ENCODE results near the gene CCDC69.

CCDC69 gene, protein sequence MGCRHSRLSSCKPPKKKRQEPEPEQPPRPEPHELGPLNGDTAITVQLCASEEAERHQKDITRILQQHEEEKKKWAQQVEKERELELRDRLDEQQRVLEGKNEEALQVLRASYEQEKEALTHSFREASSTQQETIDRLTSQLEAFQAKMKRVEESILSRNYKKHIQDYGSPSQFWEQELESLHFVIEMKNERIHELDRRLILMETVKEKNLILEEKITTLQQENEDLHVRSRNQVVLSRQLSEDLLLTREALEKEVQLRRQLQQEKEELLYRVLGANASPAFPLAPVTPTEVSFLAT

DNA sequence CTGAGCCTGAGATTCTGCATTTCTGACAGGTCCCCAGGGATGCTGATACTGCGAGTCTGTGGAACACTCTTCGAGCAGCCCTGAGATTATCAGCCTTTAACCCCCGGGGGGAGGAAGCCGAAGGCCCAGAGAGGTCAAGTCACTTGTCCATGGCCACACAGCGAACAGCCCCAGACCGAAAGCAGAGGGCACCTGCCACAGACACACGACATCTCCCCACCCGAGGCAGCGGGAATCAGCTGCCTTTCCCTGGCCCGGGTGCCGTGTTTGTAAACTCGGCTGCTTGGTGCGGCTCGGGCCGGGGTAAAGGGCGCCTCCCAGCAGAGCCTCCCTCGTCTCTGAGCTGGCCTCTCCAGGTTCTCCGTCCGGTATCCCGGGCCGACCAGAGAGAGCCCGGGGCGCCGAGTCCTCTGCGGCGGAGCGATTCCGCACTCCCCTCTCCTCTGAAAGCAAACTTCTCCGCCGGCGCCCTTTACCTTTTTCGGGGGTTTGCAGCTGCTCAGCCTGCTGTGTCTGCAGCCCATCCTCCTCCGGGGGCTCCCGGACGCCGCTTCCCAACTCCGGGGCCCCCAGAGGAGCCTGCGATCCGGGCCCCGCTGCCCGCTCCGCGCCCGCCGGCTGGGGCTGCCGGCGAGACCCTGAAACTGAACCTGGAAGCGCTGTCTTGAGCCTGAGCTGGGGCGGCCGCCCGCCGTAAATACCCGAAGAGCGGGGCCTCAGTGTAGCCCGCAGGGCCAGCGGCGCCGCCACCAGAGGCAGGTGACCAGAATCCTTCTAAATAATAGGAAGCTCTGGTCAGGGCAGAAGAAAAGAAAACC, at the start of gene CCDC69:
TSS of gene CCDC69 (minus strand) at position 646 of the 818 bp plus-strand sequence. CDS start at position 524, 122 bp downstream.
- TF ChIP-seq CTCF (IDR thresholded peaks at IDR 0.05; ENCODE audit: low read depth, low read length), result no peak

GRCh38 chr5:151271336-151271735, 47.4 kb upstream of the CCDC69 start:
- TF ChIP-seq CTCF (IDR thresholded peaks at IDR 0.05; ENCODE audit: low read depth, low read length), result no peak
- no peak overlapping the region for H3K4me3 ChIP-seq (ENCODE audit: low read depth, low read length)

More for the DNA sequence above, at the start of gene CCDC69:
- H3K4me3 ChIP-seq (ENCODE audit: low read depth, low read length), result peak within 1 kb of the TSS; percentile 60

GRCh38 chr5:151270599-151270998, 46.7 kb upstream of the CCDC69 start:
- no peak overlapping the region for H3K4me3 ChIP-seq (ENCODE audit: low read depth, low read length)
- TF ChIP-seq CTCF (IDR thresholded peaks at IDR 0.05; ENCODE audit: low read depth, low read length), result no peak

DNA sequence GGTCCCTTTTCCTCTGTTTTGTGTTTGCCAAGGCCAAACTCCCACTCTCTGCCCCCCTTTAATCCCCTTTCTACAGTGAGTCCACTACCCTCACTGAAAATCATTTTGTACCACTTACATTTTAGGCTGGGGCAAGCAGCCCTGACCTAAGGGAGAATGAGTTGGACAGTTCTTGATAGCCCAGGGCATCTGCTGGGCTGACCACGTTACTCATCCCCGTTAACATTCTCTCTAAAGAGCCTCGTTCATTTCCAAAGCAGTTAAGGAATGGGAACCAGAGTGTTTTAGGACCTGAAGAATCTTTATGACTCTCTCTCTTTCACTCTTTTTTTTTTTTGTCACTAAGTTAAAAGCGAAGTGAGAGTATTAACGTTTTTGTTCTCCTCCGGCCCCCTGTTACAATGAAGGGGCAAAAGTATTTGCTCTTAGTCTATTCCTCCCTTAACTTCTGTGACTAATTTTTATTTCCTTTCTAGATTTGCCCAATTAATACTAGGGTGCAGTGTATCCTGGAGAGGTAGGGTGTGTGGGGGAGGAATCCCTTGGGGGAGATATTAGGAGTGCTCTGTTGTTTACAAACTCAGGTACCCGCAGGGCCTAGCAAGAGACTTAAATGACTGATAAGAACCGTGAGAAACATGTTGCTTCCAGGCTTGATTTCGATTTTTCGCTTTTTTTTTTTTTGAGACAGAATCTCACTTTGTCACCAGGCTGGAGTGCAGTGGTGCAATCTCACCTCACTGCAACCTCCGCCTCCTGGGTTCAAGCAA, 43.8 kb upstream of the CCDC69 start:
- no peak overlapping the region for H3K4me3 ChIP-seq (ENCODE audit: low read depth, low read length)
- TF ChIP-seq CTCF (IDR thresholded peaks at IDR 0.05; ENCODE audit: low read depth, low read length), result no peak

DNA sequence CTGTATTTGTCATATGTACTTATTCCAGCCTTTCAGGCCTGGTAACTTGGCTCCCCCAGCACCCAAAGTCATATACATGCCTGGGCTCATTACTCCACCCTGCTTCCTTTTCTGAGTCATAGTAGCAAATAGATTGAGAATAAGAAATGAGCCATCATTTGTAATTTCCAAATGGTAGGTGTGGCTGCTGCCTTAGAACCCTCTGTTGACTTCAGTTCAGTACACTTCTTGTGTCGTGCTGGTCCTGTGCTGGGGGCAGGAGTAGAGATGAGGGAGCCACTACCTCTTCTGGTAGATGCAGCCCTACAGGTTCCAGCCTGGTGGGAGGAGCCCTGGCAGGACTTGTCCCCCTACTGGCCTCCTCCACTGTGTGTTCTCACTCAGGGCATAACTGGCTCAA, 40.2 kb upstream of the CCDC69 start:
- H3K4me3 ChIP-seq (ENCODE audit: low read depth, low read length), result no peak overlapping the region
- TF ChIP-seq CTCF (IDR thresholded peaks at IDR 0.05; ENCODE audit: low read depth, low read length), result no peak

DNA sequence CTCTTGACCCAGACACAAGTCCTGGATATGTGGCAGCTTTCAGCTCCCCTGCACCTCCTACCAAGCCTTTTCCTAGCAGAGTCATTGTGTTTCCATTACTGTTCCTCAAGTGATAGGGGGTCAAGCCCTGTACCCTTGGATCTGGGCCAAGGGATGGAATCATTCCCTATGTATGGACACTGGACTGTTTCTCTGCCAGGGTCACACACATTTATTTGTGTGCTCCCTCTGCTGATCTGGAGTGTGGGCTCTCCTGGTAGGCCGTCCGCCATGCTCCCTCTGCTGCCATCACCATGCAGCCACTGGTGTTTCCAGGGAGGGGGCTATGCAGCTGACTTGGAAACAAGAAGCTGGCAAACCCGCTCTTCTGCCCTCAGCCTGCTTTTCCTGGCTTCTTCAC, 38.6 kb upstream of the CCDC69 start:
- no peak for TF ChIP-seq CTCF (IDR thresholded peaks at IDR 0.05; ENCODE audit: low read depth, low read length)
- no peak overlapping the region for H3K4me3 ChIP-seq (ENCODE audit: low read depth, low read length)

Data from WI38 (cell line).